ENCODE measurements around the gene CPTP.

- TF ChIP-seq CTCF (IDR thresholded peaks at IDR 0.05; ENCODE audit: low read length) (no peak), EZH2 (optimal IDR thresholded peaks at IDR 0.05; ENCODE audit: low read depth, low read length) (no peak)
These were observed 29.3 kb upstream of the CPTP start for GRCh38 chr1:1295154-1295923.

Measured in MM.1S (cell line).